Caco-2 (cell line): ENCODE results near the gene KIAA0513. TPM values are rescaled to one million over a fixed set of nuclear protein-coding genes. Genes with fewer than 3 reads are reported as not detected.

Experiments
- BruUV-seq: library from RNA; stranded (reverse); fragments of 400-500 nt; replicated peaks from 2 replicates; lab custom pipeline; 2021; lab: Mats Ljungman, UMichigan
- CTCF ChIA-PET: fragments of 300-600 bp; sonication (Branson Sonifier 250); formaldehyde crosslinking; loops from one replicate; lab custom pipeline; 2022; ENCODE audit warnings: antibody characterized with exemption; lab: Charles Lee
- POLR2A ChIA-PET: fragments of 300-600 bp; sonication (Branson Sonifier 250); formaldehyde crosslinking; loops from one replicate; lab custom pipeline; 2022; ENCODE audit warnings: antibody characterized with exemption; lab: Charles Lee
- DNase-seq, 2 experiments: peaks; one replicate each; pipeline versions ENCODE4 v3.0.0 to v3.0.0-alpha.2; 2020 to 2022
- H3K27me3 ChIP-seq: replicated peaks from 2 replicates; pipeline ENCODE4 v1.6.0; 2011; ENCODE audit warnings: low read length; ENCODE audit not compliant: control insufficient read depth, insufficient read depth
- H3K36me3 ChIP-seq: 2 replicates; pipeline ENCODE4 v1.5.1; 2011; ENCODE audit warnings: low read length; ENCODE audit not compliant: control insufficient read depth, insufficient read depth
- H3K4me1 ChIP-seq: fragments of 250-450 bp; sonication (Bioruptor Pico); 2 replicates; pipeline ENCODE4 v1.5.1; 2020; ENCODE audit warnings: mild to moderate bottlenecking
- H3K4me3 ChIP-seq: 2 replicates; pipeline ENCODE4 v1.5.1; 2011; ENCODE audit warnings: low read depth, mild to moderate bottlenecking, control low read depth, low read length
- H3K9me3 ChIP-seq: fragments of 250-450 bp; sonication (Bioruptor Pico); 2 replicates; pipeline ENCODE4 v1.5.1; 2020; ENCODE audit warnings: mild to moderate bottlenecking, moderate library complexity
- H3K27ac Mint-ChIP-seq: one replicate; pipeline ENCODE4 v1.8.0; 2022; ENCODE audit warnings: mixed read lengths; ENCODE audit not compliant: unreplicated experiment
- H3K27me3 Mint-ChIP-seq: one replicate; pipeline ENCODE4 v1.8.0; 2022; ENCODE audit warnings: mixed read lengths; ENCODE audit not compliant: insufficient read depth, unreplicated experiment
- H3K36me3 Mint-ChIP-seq: one replicate; pipeline ENCODE4 v1.8.0; 2022; ENCODE audit warnings: mild to moderate bottlenecking, mixed read lengths; ENCODE audit not compliant: insufficient read depth, unreplicated experiment
- H3K4me1 Mint-ChIP-seq: one replicate; pipeline ENCODE4 v1.8.0; 2022; ENCODE audit warnings: low read depth, mixed read lengths; ENCODE audit not compliant: unreplicated experiment
- H3K4me3 Mint-ChIP-seq: one replicate; pipeline ENCODE4 v1.8.0; 2022; ENCODE audit warnings: mild to moderate bottlenecking, moderate library complexity, mixed read lengths; ENCODE audit not compliant: unreplicated experiment
- H3K9me3 Mint-ChIP-seq: one replicate; pipeline ENCODE4 v1.8.0; 2022; ENCODE audit warnings: mixed read lengths; ENCODE audit not compliant: unreplicated experiment
- intact Hi-C: fragments of 100-400 bp; cut with micrococcal nuclease; formaldehyde crosslinking; loops from one replicate; pipeline ENCODE4 v1.10.0; 2022; ENCODE audit not compliant: unreplicated experiment
- total RNA-seq: library from RNA; stranded (reverse); gene quantifications from 2 replicates; pipeline ENCODE4 v1.2.3, GENCODE V29; 2022
- TF ChIP-seq, protein P1 (sequence below), 2 experiments: fragments of 200-600 bp in 1 of 2; IDR thresholded peaks; 1 replicate in 1 of 2; 2 replicates in 1 of 2; pipeline versions ENCODE4 v1.5.1 to v1.8.0; 2011 to 2022; ENCODE audit warnings: antibody characterized with exemption in 1 of 2, control low read depth in 1 of 2, inconsistent platforms in 1 of 2, low read depth in 1 of 2, low read length in 1 of 2, mild to moderate bottlenecking in 1 of 2, moderate library complexity in 1 of 2; ENCODE audit not compliant: insufficient read depth in 1 of 2, severe bottlenecking in 1 of 2, unreplicated experiment in 1 of 2

The KIAA0513 gene
- total RNA-seq, 1 experiment from 2014 or later = 7.9 TPM

- Mint-ChIP-seq H3K27ac (peak overlapping the region; percentile 0), H3K4me3 (no peak overlapping the region), H3K36me3 (peaks cover 52% of the 10 kb centered on the region), H3K9me3 (no peaks in the 10 kb centered on the region), H3K27me3 (no peaks in the 10 kb centered on the region), H3K4me1 (peaks cover 58% of the 10 kb centered on the region)
- Histone ChIP-seq H3K9me3 (no peaks in the 10 kb centered on the region), H3K27me3 (no peaks in the 10 kb centered on the region), H3K36me3 (0 out of 2 replicates have a peak, but pooled peaks cover 3% of the 10 kb centered on the region), H3K4me3 (no peak overlapping the region), H3K4me1 (peaks cover 50% of the 10 kb centered on the region)
- TF ChIP-seq, protein P1, sequence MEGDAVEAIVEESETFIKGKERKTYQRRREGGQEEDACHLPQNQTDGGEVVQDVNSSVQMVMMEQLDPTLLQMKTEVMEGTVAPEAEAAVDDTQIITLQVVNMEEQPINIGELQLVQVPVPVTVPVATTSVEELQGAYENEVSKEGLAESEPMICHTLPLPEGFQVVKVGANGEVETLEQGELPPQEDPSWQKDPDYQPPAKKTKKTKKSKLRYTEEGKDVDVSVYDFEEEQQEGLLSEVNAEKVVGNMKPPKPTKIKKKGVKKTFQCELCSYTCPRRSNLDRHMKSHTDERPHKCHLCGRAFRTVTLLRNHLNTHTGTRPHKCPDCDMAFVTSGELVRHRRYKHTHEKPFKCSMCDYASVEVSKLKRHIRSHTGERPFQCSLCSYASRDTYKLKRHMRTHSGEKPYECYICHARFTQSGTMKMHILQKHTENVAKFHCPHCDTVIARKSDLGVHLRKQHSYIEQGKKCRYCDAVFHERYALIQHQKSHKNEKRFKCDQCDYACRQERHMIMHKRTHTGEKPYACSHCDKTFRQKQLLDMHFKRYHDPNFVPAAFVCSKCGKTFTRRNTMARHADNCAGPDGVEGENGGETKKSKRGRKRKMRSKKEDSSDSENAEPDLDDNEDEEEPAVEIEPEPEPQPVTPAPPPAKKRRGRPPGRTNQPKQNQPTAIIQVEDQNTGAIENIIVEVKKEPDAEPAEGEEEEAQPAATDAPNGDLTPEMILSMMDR (IDR thresholded peaks at IDR 0.05; ENCODE audit: insufficient read depth in 1 of 2, low read depth in 1 of 2, low read length in 1 of 2, severe bottlenecking in 1 of 2, unreplicated experiment in 1 of 2) = no peak
- BruUV-seq = no TSS peak
- CTCF ChIA-PET = no interaction called here
- POLR2A ChIA-PET = no interaction called here
- no peak for DNase-seq
- intact Hi-C loops = no loop called here
Observed at GRCh38 chr16:85003076-85003475, 24.5 kb upstream of the KIAA0513 start.

DNA sequence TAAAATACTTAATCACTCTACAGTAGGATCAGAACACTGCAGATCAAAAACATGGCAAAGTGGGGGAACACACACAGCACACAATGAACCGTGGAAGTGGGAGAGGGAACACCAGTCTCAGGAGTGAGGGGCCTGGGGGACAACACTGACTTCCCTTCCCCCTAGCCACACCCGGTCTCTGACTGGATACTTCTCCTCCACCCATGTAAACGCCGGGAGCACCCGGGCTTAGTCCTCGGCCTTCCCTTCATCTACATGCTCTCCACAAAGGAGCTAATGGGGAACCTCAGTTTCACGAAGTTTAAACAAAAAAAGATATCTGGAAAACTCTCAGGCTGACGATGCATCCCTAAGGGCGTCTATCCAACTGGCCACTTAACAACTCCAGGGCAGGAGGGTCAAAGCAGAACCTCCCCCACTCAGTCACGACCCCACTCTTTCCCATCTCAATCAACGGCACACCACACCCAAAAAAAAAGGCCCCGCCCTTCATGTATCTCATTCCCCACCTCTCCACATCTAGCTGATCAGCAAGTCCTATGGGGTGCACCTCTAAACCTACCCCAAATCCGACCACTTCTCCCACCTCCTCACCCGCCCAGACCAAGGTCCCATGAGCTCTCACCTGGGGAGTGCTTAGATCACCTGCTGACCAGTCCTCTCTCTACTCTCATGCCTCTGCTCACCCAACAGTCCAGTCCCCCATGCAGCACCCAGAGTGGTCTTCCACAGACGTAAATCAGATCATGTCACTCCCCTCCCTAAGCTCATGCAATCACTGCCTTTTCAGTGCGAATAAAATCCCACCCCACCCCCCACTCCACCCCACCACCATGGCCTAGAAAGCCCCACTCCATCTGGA is 23.6 kb upstream of the KIAA0513 start:
- TF ChIP-seq, protein P1 (IDR thresholded peaks at IDR 0.05; ENCODE audit: insufficient read depth in 1 of 2, low read depth in 1 of 2, low read length in 1 of 2, severe bottlenecking in 1 of 2, unreplicated experiment in 1 of 2) = no peak
- DNase-seq = no peak
- Mint-ChIP-seq H3K36me3 (peaks cover 44% of the 10 kb centered on the region), H3K27ac (peak overlapping the region; percentile 77), H3K9me3 (no peaks in the 10 kb centered on the region), H3K4me1 (peaks cover 58% of the 10 kb centered on the region), H3K27me3 (no peaks in the 10 kb centered on the region), H3K4me3 (peak overlapping the region; percentile 6)
- intact Hi-C loops = no loop called here
- BruUV-seq = no TSS peak
- Histone ChIP-seq H3K9me3 (no peaks in the 10 kb centered on the region), H3K4me3 (no peak overlapping the region), H3K36me3 (0 out of 2 replicates have a peak, but pooled peaks cover 3% of the 10 kb centered on the region), H3K4me1 (peaks cover 48% of the 10 kb centered on the region), H3K27me3 (no peaks in the 10 kb centered on the region)
- POLR2A ChIA-PET = interaction anchor here (0.7 to 0.8 kb wide), 2 partner anchors 10 to 162 kb away, joined by 3 to 6 read pairs; no protein-coding TSS in a partner anchor
- CTCF ChIA-PET = no interaction called here

DNA sequence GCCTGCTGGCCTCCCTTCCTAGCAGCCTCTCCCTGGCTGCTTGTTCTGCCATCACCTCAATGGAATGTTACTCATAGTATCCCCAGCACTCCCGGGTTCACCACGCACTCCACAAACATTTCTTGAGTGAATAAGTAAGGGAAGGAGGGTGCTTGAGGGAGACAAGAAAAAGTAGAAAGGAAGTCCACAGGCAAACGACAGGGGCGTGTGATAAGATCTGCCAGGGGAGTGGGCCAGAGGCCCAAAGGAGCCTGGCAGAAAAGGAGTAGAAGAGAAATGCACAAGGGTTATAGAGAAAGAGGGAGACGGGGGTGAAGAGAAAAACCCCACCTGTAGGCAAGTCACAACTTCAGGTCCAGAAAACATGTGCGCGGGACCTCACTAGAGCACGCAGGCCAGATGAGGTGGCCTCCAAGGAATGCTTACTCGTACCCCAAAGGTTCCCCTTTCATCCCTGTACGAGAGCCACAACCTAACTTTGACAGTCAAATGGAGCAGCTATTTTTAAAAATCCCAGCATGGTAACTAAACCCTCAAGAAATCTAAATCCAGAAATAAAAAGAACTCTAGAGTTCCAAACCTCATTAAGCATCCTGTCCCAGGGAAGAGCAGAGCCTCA is 22.9 kb upstream of the KIAA0513 start:
- TF ChIP-seq, protein P1 (IDR thresholded peaks at IDR 0.05; ENCODE audit: insufficient read depth in 1 of 2, low read depth in 1 of 2, low read length in 1 of 2, severe bottlenecking in 1 of 2, unreplicated experiment in 1 of 2) = no peak
- no peak overlapping the region for H3K4me3 ChIP-seq
- ChIA-PET POLR2A (interaction anchor here (0.7 to 0.8 kb wide), 2 partner anchors 9 to 163 kb away, joined by 3 to 6 read pairs; no protein-coding TSS in a partner anchor), CTCF (no interaction called here)
- H3K4me1 ChIP-seq = peaks cover 42% of the 10 kb centered on the region
- H3K36me3 ChIP-seq = peaks cover 3% of the 10 kb centered on the region; the same call in 1 of the 2 replicates
- peaks cover 51% of the 10 kb centered on the region for H3K4me1 Mint-ChIP-seq
- no peaks in the 10 kb centered on the region for H3K27me3 ChIP-seq
- BruUV-seq = no TSS peak
- H3K36me3 Mint-ChIP-seq = peaks cover 37% of the 10 kb centered on the region
- no peaks in the 10 kb centered on the region for H3K9me3 Mint-ChIP-seq
- intact Hi-C loops = no loop called here
- no peaks in the 10 kb centered on the region for H3K9me3 ChIP-seq
- H3K4me3 Mint-ChIP-seq = peak overlapping the region; percentile 6
- peak overlapping the region; percentile 77 for H3K27ac Mint-ChIP-seq
- DNase-seq = no peak
- no peaks in the 10 kb centered on the region for H3K27me3 Mint-ChIP-seq
